AG09309 (cell line): ENCODE data around the gene HBG1.

Experiments
- DNase-seq: peaks from one replicate; pipeline ENCODE4 v3.0.0-alpha.2; 2010; ENCODE audit warnings: low read depth
- H3K4me3 ChIP-seq: 2 replicates; pipeline ENCODE4 v1.5.1; 2011; ENCODE audit warnings: mild to moderate bottlenecking, low read depth, low read length, moderate library complexity; ENCODE audit not compliant: control insufficient read depth
- CTCF ChIP-seq: IDR thresholded peaks from 2 replicates; pipeline ENCODE4 v1.5.1; 2011; ENCODE audit warnings: mild to moderate bottlenecking, low read depth, low read length, inconsistent platforms; ENCODE audit not compliant: insufficient read depth, control insufficient read depth; ENCODE audit errors: missing control alignments

Gene HBG1

GRCh38 chr11:5288906-5289550 is 39.4 kb upstream of the HBG1 start:
- no peak for TF ChIP-seq CTCF
- no peak overlapping the region for H3K4me3 ChIP-seq
- no peak for DNase-seq

- H3K4me3 ChIP-seq = no peak overlapping the region
- no peak for TF ChIP-seq CTCF
- no peak for DNase-seq
Measured at GRCh38 chr11:5288108-5288905, 38.6 kb upstream of the HBG1 start.

GRCh38 chr11:5286901-5287300 is 37.2 kb upstream of the HBG1 start:
- no peak for TF ChIP-seq CTCF
- no peak for DNase-seq
- H3K4me3 ChIP-seq = no peak overlapping the region

GRCh38 chr11:5286351-5286750 is 36.7 kb upstream of the HBG1 start:
- no peak overlapping the region for H3K4me3 ChIP-seq
- no peak for DNase-seq
- TF ChIP-seq CTCF = no peak

- no peak overlapping the region for H3K4me3 ChIP-seq
- no peak for DNase-seq
- no peak for TF ChIP-seq CTCF
Measured at GRCh38 chr11:5285703-5286340, 36.2 kb upstream of the HBG1 start.

GRCh38 chr11:5284637-5285036 is 35.0 kb upstream of the HBG1 start:
- TF ChIP-seq CTCF = no peak
- no peak for DNase-seq
- H3K4me3 ChIP-seq = no peak overlapping the region
